GM18505 (cell line): ENCODE measurements around the gene GBP2.
"Not testable (repeated sequence)": the region's sequence is repeated elsewhere in the genome, so short reads cannot be mapped to it uniquely, and the experiment has no call there.

Experiments
- ATAC-seq: cut with Tn5 transposase; IDR thresholded peaks from one replicate; pipeline ENCODE4 v1.9.1; 2021; ENCODE audit not compliant: unreplicated experiment
- POLR2A ChIP-seq: IDR thresholded peaks from 4 replicates; pipeline ENCODE4 v1.6.1; 2011; ENCODE audit warnings: borderline replicate concordance; ENCODE audit not compliant: insufficient read depth, insufficient read length; ENCODE audit errors: extremely low read depth

Gene GBP2

GRCh38 chr1:89104687-89105086 lies 21.2 kb downstream of the GBP2 start:
- ATAC-seq: no peak
- TF ChIP-seq POLR2A: no peak

GRCh38 chr1:89104147-89104546 lies 21.8 kb downstream of the GBP2 start:
- TF ChIP-seq POLR2A: no peak
- no peak for ATAC-seq

- no peak for ATAC-seq
- TF ChIP-seq POLR2A: no peak
Observed at GRCh38 chr1:89102021-89102420, 23.9 kb downstream of the GBP2 start.

GRCh38 chr1:89100412-89100811 lies 25.5 kb downstream of the GBP2 start:
- no peak for TF ChIP-seq POLR2A

DNA sequence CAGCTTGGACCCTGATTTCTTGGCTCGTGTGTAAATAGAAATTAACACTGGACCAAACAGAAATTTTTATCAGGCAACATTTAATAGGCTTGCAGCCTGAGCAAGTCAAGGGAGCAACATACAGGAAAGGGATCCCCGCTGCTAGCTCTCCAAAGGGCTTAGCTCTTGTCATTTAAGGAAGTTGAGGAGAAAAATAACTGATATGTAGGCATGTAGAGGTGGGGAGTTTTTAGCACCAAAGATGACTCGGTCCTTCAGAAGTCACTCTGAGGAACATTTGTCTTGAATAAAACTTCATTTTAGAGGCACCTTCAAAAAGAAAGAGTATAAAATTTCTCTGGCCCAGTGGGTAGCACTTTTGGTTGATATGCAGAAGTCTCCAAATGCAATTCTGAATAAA lies 27.1 kb downstream of the GBP2 start:
- TF ChIP-seq POLR2A: no peak
- ATAC-seq: no peak

More at GRCh38 chr1:89100412-89100811, 25.5 kb downstream of the GBP2 start:
- no peak for ATAC-seq

- no peak for TF ChIP-seq POLR2A
- ATAC-seq: no peak
Observed at GRCh38 chr1:89095737-89096136, 30.2 kb downstream of the GBP2 start.

DNA sequence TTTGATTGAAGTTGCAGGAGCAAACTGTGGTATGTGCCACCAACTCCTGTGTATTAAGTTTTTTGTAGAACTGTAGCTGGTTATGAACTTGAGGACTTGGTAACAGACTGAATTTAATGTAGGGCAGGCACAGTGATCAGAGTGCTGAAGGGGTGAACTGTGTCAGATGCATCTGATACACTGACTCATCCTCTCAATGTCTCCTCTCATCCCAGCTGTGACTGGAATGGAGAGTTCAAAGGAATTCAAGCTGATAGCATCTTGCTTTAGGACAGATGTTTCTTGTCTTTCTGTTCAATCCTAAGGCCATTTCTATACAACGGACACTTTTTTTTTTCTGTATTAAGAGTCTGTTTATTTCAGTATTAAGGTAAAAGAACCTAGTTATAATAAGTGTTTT lies 36.0 kb downstream of the GBP2 start:
- ATAC-seq: no peak
- no peak for TF ChIP-seq POLR2A

GRCh38 chr1:89088572-89088971 lies 37.3 kb downstream of the GBP2 start:
- ATAC-seq: no peak
- no peak for TF ChIP-seq POLR2A

DNA sequence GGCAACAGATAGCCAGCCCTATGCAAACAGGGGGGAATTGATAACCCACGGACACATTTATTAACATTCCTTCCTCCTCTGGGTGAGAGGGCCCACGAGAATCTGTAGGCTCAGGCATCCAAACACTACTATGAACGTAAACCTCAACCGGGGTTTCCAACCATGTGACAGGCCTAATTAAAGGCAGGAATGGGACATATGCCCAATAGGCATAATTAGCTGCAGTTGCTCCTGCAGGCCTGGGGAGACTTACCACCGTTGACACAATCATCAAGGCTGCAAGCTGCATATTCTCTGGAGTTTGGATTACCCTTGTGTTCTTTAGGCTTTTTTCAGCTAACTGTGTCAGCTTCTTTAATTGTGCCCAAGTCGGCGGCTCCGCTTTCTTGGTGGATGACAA lies 38.7 kb downstream of the GBP2 start:
- no peak for ATAC-seq
- no peak for TF ChIP-seq POLR2A

DNA sequence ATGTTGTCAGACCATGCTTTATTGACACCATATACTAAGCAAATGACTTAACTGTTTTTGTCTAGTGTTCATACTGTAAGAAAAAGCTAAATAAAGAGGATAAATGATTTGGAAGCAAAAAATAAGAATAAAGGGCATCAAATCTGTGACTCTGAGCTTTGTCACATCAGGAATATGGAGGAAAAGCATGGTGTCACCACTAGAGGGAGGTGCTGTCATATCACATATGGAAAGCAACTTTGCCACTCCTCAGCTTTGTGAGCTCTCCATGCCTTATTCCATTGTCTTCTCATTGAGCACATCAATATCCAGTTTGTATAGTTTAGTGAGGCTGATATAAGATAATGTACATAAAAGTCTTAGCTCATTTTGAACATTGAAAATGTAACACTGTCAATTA lies 40.1 kb downstream of the GBP2 start:
- ATAC-seq: no peak
- no peak for TF ChIP-seq POLR2A

DNA sequence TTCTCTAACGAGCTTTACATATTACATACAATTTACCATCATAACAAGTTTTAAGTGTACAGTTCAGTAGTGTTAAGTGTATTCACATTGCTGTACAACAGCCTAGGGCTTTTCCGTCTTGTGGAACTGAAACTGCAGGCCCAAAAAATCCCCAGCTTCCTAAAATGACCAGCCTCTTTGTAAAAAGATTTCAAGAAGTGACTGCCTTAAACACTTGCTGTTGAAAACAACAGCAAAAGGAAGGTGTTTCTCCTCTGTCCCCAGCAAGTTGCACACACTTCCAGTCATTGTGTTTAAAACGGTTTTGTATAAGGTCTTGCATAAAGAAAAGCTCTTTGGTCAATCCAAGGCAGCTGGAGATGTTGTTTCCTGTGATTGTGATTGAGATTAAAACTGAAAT lies 44.9 kb downstream of the GBP2 start:
- TF ChIP-seq POLR2A: no peak

GRCh38 chr1:89080068-89080467 lies 45.8 kb downstream of the GBP2 start:
- not testable (repeated sequence) for ATAC-seq

More for the DNA sequence above, 44.9 kb downstream of the GBP2 start:
- ATAC-seq: no peak

DNA sequence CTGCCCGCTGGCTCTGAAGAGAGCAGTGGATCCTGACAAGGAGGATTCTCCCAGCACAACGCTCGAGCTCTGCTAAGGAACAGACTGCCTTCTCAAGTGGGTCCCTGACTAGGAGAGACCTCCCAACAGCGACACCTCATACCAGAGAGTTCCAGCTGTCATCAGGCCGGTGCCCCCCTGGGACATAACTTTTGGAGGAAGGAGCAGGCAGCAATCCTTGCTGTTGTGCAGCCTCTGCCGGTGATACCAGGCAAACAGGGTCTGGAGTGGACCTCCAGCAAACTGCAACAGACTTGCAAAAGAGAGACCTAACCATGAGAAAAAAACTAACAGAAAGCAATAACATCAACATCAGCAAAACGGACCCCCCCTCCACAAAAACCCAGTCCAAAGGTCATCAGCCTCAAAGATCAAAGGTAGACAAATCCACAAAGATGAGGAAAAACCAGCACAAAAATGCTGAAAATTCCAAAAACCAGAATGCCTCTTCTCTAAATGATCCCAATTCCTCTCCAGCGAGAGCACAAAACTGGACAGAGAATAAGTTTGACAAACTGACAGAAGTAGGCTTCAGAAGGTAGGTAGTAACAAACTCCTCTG lies 53.3 kb downstream of the GBP2 start:
- ATAC-seq: not testable (repeated sequence)

GRCh38 chr1:89070509-89070908 lies 55.4 kb downstream of the GBP2 start:
- TF ChIP-seq POLR2A: no peak
- ATAC-seq: no peak

DNA sequence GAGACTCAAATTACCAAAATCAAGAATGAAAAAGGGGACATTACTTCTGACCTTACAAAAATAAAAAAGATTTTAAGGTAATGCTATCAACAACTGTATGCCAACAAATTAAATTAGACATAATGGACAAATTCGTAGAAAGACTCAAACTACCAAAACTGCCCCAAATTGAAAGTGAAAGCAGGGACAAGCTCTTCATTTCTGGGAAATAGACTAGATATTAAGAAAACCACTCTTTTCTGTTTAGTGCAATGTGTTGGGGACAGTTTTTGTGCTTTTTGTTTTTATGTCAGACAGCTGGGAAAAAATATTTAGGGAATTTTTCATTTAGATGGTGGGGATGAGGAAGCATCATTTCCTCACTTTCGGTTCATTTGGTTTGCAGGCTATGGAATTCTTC lies 56.0 kb downstream of the GBP2 start:
- ATAC-seq: no peak
- no peak for TF ChIP-seq POLR2A
